K562 (cell line): ENCODE measurements around the gene SBF1. TPM values are rescaled to one million over a fixed set of nuclear protein-coding genes. Genes with fewer than 3 reads are reported as not detected.

Source experiments
- ATAC-seq: fragments of 200-7000 bp; cut with Tn5 transposase; 3 replicates; pipeline ENCODE4 v1.9.1; 2020; ENCODE audit warnings: moderate library complexity
- BruUV-seq: library from RNA; stranded (reverse); fragments of 400-500 nt; replicated peaks from 2 replicates; lab custom pipeline; 2021; lab: Mats Ljungman, UMichigan
- CTCF ChIA-PET: fragments of 300-600 bp; formaldehyde crosslinking; extraction: SDS; loops from one replicate; lab custom pipeline; 2021; ENCODE audit warnings: low intra/inter-chr PET ratio; lab: Yijun Ruan, JAX
- POLR2A ChIA-PET: fragments of 300-600, 350-650 bp; sonication (Branson Sonifier 250); formaldehyde crosslinking; extraction: SDS; loops from one replicate; lab custom pipeline; 2021; ENCODE audit warnings: antibody characterized with exemption, inconsistent platforms; lab: Yijun Ruan, JAX
- DNase-seq, 4 experiments: peaks; one replicate each; pipeline versions ENCODE4 v3.0.0 to v3.0.0-alpha.2; 2011 to 2018; ENCODE audit warnings: low spot score in 3 of 4, mixed read lengths in 3 of 4; ENCODE audit errors: extremely low read depth in 1 of 4
- FAIRE-seq: peaks from 2 replicates; lab custom pipeline; 2011; peaks lifted over from hg19 to GRCh38; lab: Jason Lieb, UNC
- H2AFZ ChIP-seq: 2 replicates; pipeline ENCODE4 v1.6.0; 2011; ENCODE audit warnings: low read depth, low read length, control low read depth, inconsistent platforms
- H3K27ac ChIP-seq: fragments of 200-600 bp; 3 replicates; pipeline ENCODE4 v1.8.0; 2011; ENCODE audit warnings: low read depth, mild to moderate bottlenecking, control low read depth, inconsistent platforms, low read length, moderate library complexity, mixed read lengths; ENCODE audit errors: extremely low read depth
- H3K27me3 ChIP-seq, 2 experiments: fragments of 300-600 bp in 1 of 2; 2 replicates in 1 of 2; 3 replicates in 1 of 2; pipeline versions ENCODE4 v1.6.0 to v1.8.0; 2011; ENCODE audit warnings: inconsistent platforms in 2 of 2, low read length in 2 of 2, mild to moderate bottlenecking in 1 of 2, mixed read lengths in 1 of 2, moderate library complexity in 1 of 2; ENCODE audit not compliant: control insufficient read depth in 2 of 2, insufficient read depth in 2 of 2
- H3K36me3 ChIP-seq: fragments of 300-600 bp; 3 replicates; pipeline ENCODE4 v1.8.0; 2011; ENCODE audit warnings: mild to moderate bottlenecking, low read length, inconsistent platforms; ENCODE audit not compliant: control insufficient read depth, insufficient read depth
- H3K4me1 ChIP-seq, 2 experiments: fragments of 200-600 bp in 1 of 2; replicated peaks in 1 of 2; 2 replicates in 1 of 2; 3 replicates in 1 of 2; pipeline versions ENCODE4 v1.5.1 to v1.8.0; 2011; ENCODE audit warnings: inconsistent platforms in 2 of 2, low read length in 2 of 2, mild to moderate bottlenecking in 1 of 2, mixed read lengths in 1 of 2, moderate library complexity in 1 of 2; ENCODE audit not compliant: control insufficient read depth in 2 of 2, insufficient read depth in 2 of 2
- H3K4me2 ChIP-seq: 2 replicates; pipeline ENCODE4 v1.6.1; 2011; ENCODE audit warnings: low read length, control low read depth, inconsistent platforms, mixed read lengths; ENCODE audit not compliant: insufficient read depth
- H3K4me3 ChIP-seq: fragments of 200-600 bp; sonication (generic), shearing (Covaris generic); 2 replicates; pipeline ENCODE4 v1.5.1; 2016; ENCODE audit warnings: control low read depth, inconsistent platforms
- H3K79me2 ChIP-seq: fragments of 200-600 bp; 3 replicates; pipeline ENCODE4 v1.8.0; 2011; ENCODE audit warnings: low read length, inconsistent platforms; ENCODE audit not compliant: control insufficient read depth, insufficient read depth
- H3K9ac ChIP-seq, 2 experiments: 2 replicates each; pipeline versions ENCODE4 v1.6.0 to v1.6.1; 2011; ENCODE audit warnings: low read depth in 2 of 2, low read length in 2 of 2, control low read depth in 1 of 2, inconsistent platforms in 1 of 2, mild to moderate bottlenecking in 1 of 2, mixed read lengths in 1 of 2; ENCODE audit not compliant: insufficient read depth in 1 of 2
- H3K9me1 ChIP-seq: one replicate; pipeline ENCODE4 v1.6.0; 2011; ENCODE audit warnings: inconsistent platforms, mild to moderate bottlenecking, low read length, moderate library complexity; ENCODE audit not compliant: control insufficient read depth, insufficient read depth
- H3K9me3 ChIP-seq: replicated peaks from 2 replicates; pipeline ENCODE4 v1.5.1; 2011; ENCODE audit warnings: low read depth, low read length, inconsistent platforms; ENCODE audit not compliant: control insufficient read depth, insufficient read depth
- H4K20me1 ChIP-seq: replicated peaks from 2 replicates; pipeline ENCODE4 v1.6.1; 2011; ENCODE audit warnings: low read length, inconsistent platforms, mixed read lengths; ENCODE audit not compliant: control insufficient read depth, insufficient read depth
- CHD2 ChIP-seq: IDR thresholded peaks from 2 replicates; pipeline ENCODE4 v1.6.1; 2011; ENCODE audit warnings: low read depth, low read length
- ILF3 ChIP-seq: fragments of 450-650 bp; IDR thresholded peaks from 2 replicates; pipeline ENCODE4 v1.6.1; 2018; ENCODE audit warnings: antibody characterized with exemption, mild to moderate bottlenecking, moderate library complexity, borderline replicate concordance
- POLR2G ChIP-seq: fragments of 200-400 bp; formaldehyde crosslinking; IDR thresholded peaks from 2 replicates; pipeline ENCODE4 v1.6.1; 2017; ENCODE audit warnings: low read depth, mild to moderate bottlenecking, antibody characterized with exemption, low read length, moderate library complexity
- RBFOX2 ChIP-seq: fragments of 200-400 bp; formaldehyde crosslinking; IDR thresholded peaks from 2 replicates; pipeline ENCODE4 v1.6.1; 2017; ENCODE audit warnings: low read depth, mild to moderate bottlenecking, low read length, moderate library complexity
- SAFB ChIP-seq: fragments of 200-400 bp; formaldehyde crosslinking; IDR thresholded peaks from 2 replicates; pipeline ENCODE4 v1.6.1; 2017; ENCODE audit warnings: low read depth, low read length, borderline replicate concordance
- STAT5B ChIP-seq: fragments of 250-450 bp; sonication (Bioruptor Pico); IDR thresholded peaks from 2 replicates; pipeline ENCODE4 v1.8.0; 2021; ENCODE audit warnings: mild to moderate bottlenecking, inconsistent platforms
- SUPT5H ChIP-seq: fragments of 450-650 bp; IDR thresholded peaks from 2 replicates; pipeline ENCODE4 v1.6.1; 2016
- ZNF512 ChIP-seq: IDR thresholded peaks from 2 replicates; pipeline ENCODE4 v1.6.1; 2016; ENCODE audit warnings: missing genetic modification characterization, missing compliant biosample characterization
- WGBS: fragments of 100-300 bp; shearing (Covaris generic); methylation state at CpG from one replicate; pipeline ENCODE4 v1.1.6; 2016; ENCODE audit warnings: low coverage, mixed read lengths; ENCODE audit not compliant: insufficient coverage; ENCODE audit errors: missing lambda C conversion rate; 5-methylcytosine and 5-hydroxymethylcytosine counted together
- in situ Hi-C: fragments of 300-500 bp; cut with MboI; formaldehyde crosslinking; loops from 4 replicates; pipeline ENCODE4 v1.15.0; 2018; ENCODE audit warnings: inconsistent platforms, mixed read lengths
- intact Hi-C: fragments of 100-400 bp; cut with micrococcal nuclease; formaldehyde crosslinking; loops from 2 replicates; pipeline ENCODE4 v1.14.2; 2022
- polyA plus RNA-seq, 8 experiments: library from polyadenylated mRNA; depleted of rRNA in 4 of 8; stranded (reverse) in 5 of 8; unstranded in 3 of 8; fragments of >200 nt; fragmentation: Nextera tagmentation in 2 of 8; fragmentation: Illumina TruSeq in 1 of 8; extraction: Ambion mirVana in 2 of 8; extraction: Trizol in 1 of 8; gene quantifications; 2 replicates each; pipeline versions ENCODE4 v1.2.1 to v1.2.3, GENCODE V29; 2011 to 2014; ENCODE audit warnings: inconsistent platforms in 1 of 8, missing spikeins in 1 of 8
- total RNA-seq, 7 experiments: library from RNA; depleted of rRNA in 6 of 7; stranded (reverse); fragments of >200 nt in 6 of 7; fragmentation: Illumina TruSeq in 2 of 7; extraction: Trizol in 2 of 7; gene quantifications; 2 replicates each; pipeline versions ENCODE4 v1.2.1 to v1.2.3, GENCODE V29; 2011 to 2021; ENCODE audit warnings: low replicate concordance in 1 of 7

The SBF1 gene
- total and polyA plus RNA-seq, 9 of the 15 experiments (the other 6 are each of a cell fraction or from before 2014, with no cell fraction given) = 0.44 to 50.4 (median 11.4) TPM

GRCh38 chr22:50446708-50447575, 27.9 kb downstream of the SBF1 start:
- Histone ChIP-seq H2AFZ (no peak overlapping the region), H4K20me1 (no peaks in the 10 kb centered on the region), H3K9me3 (no peaks in the 10 kb centered on the region), H3K9ac (no peak overlapping the region), H3K4me3 (no peak overlapping the region), H3K27ac (no peak overlapping the region), H3K27me3 (no peaks in the 10 kb centered on the region), H3K4me1 (peaks cover 0 to 37% of the 10 kb centered on the region in 2 experiments; a peak in 2 of 5 replicates), H3K79me2 (no peaks in the 10 kb centered on the region), H3K36me3 (peaks cover 48% of the 10 kb centered on the region; the same call in 1 of the 3 replicates), H3K4me2 (no peak overlapping the region), H3K9me1 (peaks cover 2% of the 10 kb centered on the region)
- TF ChIP-seq STAT5B (no peak), SAFB (no peak), RBFOX2 (0 out of 2 replicates have a peak, but pooled peaks have one; percentile 24), ZNF512 (tag) (no peak), CHD2 (no peak), ILF3 (no peak), SUPT5H (0 out of 2 replicates have a peak, but pooled peaks have one; percentile 5), POLR2G (peak; percentile 41)
- intact Hi-C loops = no loop called here
- ATAC-seq (no peak), FAIRE-seq (no peak), DNase-seq (no peak)
- ChIA-PET POLR2A (no interaction called here), CTCF (no interaction called here)
- 92% methylated on average over 14 of the region's 54 CpGs for WGBS
- BruUV-seq = no TSS peak
- in situ Hi-C loops = no loop called here
